Body of pancreas (tissue), 4 donors: ENCODE data around the gene PLET1.

Experiments used
- POLR2A ChIP-seq, 3 donors: fragments of 450-650 bp; IDR thresholded peaks; one replicate each; pipeline ENCODE4 v1.6.1; 2016; ENCODE audit warnings: antibody characterized with exemption in 3 of 3, mild to moderate bottlenecking in 2 of 3
- TF ChIP-seq, protein P1 (sequence below), 7 experiments: fragments of 450-650 bp in 4 of 7; fragments of 200-600 bp in 3 of 7; sonication (generic) in 3 of 7; IDR thresholded peaks; one replicate each; pipeline ENCODE4 v1.5.1; 2016 to 2019; ENCODE audit warnings: antibody characterized with exemption in 7 of 7

- TF ChIP-seq, protein P1, sequence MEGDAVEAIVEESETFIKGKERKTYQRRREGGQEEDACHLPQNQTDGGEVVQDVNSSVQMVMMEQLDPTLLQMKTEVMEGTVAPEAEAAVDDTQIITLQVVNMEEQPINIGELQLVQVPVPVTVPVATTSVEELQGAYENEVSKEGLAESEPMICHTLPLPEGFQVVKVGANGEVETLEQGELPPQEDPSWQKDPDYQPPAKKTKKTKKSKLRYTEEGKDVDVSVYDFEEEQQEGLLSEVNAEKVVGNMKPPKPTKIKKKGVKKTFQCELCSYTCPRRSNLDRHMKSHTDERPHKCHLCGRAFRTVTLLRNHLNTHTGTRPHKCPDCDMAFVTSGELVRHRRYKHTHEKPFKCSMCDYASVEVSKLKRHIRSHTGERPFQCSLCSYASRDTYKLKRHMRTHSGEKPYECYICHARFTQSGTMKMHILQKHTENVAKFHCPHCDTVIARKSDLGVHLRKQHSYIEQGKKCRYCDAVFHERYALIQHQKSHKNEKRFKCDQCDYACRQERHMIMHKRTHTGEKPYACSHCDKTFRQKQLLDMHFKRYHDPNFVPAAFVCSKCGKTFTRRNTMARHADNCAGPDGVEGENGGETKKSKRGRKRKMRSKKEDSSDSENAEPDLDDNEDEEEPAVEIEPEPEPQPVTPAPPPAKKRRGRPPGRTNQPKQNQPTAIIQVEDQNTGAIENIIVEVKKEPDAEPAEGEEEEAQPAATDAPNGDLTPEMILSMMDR (IDR thresholded peaks at IDR 0.05): no peak
- TF ChIP-seq POLR2A (IDR thresholded peaks at IDR 0.05): no peak
These were observed 19.2 kb downstream of the PLET1 start for GRCh38 chr11:112241486-112241885.
